ENCODE measurements around the gene UROC1.

Gene UROC1

GRCh38 chr3:126517986-126518778, 609 bp upstream of the UROC1 start:
- Histone ChIP-seq H3K9ac (ENCODE audit: low read depth, low read length) (no peak overlapping the region), H3K27me3 (ENCODE audit: insufficient read depth, low read length) (peaks cover 9% of the 10 kb centered on the region), H3K4me1 (ENCODE audit: insufficient read depth, low read length) (no peaks in the 10 kb centered on the region), H3K9me3 (ENCODE audit: insufficient read depth, low read depth, low read length) (no peaks in the 10 kb centered on the region), H3K36me3 (ENCODE audit: insufficient read depth, low read depth, low read length) (no peaks in the 10 kb centered on the region), H3K4me3 (ENCODE audit: low read length) (no peak overlapping the region), H3K27ac (ENCODE audit: low read length) (no peak overlapping the region)

GRCh38 chr3:126516936-126517290, 660 bp downstream of the UROC1 start:
- no peaks in the 10 kb centered on the region for H3K4me1 ChIP-seq (ENCODE audit: insufficient read depth, low read length)
- H3K36me3 ChIP-seq (ENCODE audit: insufficient read depth, low read depth, low read length), result no peaks in the 10 kb centered on the region
- no peak overlapping the region for H3K27ac ChIP-seq (ENCODE audit: low read length)
- no peaks in the 10 kb centered on the region for H3K27me3 ChIP-seq (ENCODE audit: insufficient read depth, low read length)
- H3K4me3 ChIP-seq (ENCODE audit: low read length), result no peak overlapping the region
- no peaks in the 10 kb centered on the region for H3K9me3 ChIP-seq (ENCODE audit: insufficient read depth, low read depth, low read length)
- H3K9ac ChIP-seq (ENCODE audit: low read depth, low read length), result no peak overlapping the region

DNA sequence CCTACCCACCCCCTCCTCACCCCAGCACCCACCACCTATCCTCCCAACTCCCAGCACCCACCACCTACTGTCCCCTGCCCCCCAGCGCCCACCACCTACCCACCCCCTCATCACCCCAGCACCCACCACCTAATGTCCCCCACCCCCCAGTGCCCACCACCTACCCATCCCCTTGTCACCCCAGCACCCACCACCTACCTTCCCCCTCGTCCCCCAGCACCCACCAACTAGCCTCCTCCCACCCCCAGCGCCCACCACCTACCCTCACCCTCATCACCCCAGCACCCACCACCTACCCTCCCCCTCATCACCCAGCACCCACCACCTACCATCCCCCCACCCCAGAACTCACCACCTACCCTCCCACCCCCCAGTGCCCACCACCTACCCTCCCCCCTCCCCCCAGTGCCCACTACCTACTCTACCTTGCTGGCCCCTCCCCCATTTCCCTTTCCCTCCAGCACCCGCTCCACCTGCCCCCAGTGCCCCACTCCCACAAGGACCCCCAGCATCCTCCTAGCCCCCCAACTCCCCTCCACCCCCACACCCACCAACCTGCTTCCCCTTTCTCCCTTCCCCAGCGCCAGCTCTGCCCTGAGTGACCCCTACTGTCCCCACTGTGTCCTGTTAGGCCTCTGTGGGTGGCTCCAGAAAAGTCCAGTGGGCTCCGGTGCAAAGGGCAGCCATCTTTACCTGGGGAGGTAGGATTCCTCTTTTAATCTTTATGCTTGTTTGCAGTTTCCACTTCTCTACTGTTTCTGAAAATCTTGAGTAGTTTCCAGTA, 1.2 kb downstream of the UROC1 start:
- Histone ChIP-seq H3K9me3 (ENCODE audit: insufficient read depth, low read depth, low read length) (no peaks in the 10 kb centered on the region), H3K4me1 (ENCODE audit: insufficient read depth, low read length) (no peaks in the 10 kb centered on the region), H3K27ac (ENCODE audit: low read length) (no peak overlapping the region), H3K27me3 (ENCODE audit: insufficient read depth, low read length) (no peaks in the 10 kb centered on the region), H3K4me3 (ENCODE audit: low read length) (no peak overlapping the region), H3K9ac (ENCODE audit: low read depth, low read length) (no peak overlapping the region), H3K36me3 (ENCODE audit: insufficient read depth, low read depth, low read length) (no peaks in the 10 kb centered on the region)

GRCh38 chr3:126515066-126515706, 2.4 kb downstream of the UROC1 start:
- H3K36me3 ChIP-seq (ENCODE audit: insufficient read depth, low read depth, low read length), result no peaks in the 10 kb centered on the region
- H3K27me3 ChIP-seq (ENCODE audit: insufficient read depth, low read length), result no peaks in the 10 kb centered on the region
- no peaks in the 10 kb centered on the region for H3K4me1 ChIP-seq (ENCODE audit: insufficient read depth, low read length)
- H3K9me3 ChIP-seq (ENCODE audit: insufficient read depth, low read depth, low read length), result no peaks in the 10 kb centered on the region
- no peak overlapping the region for H3K4me3 ChIP-seq (ENCODE audit: low read length)
- H3K27ac ChIP-seq (ENCODE audit: low read length), result no peak overlapping the region
- no peak overlapping the region for H3K9ac ChIP-seq (ENCODE audit: low read depth, low read length)

GRCh38 chr3:126514161-126514560, 3.4 kb downstream of the UROC1 start:
- H3K27me3 ChIP-seq (ENCODE audit: insufficient read depth, low read length), result no peaks in the 10 kb centered on the region
- H3K4me3 ChIP-seq (ENCODE audit: low read length), result no peak overlapping the region
- H3K27ac ChIP-seq (ENCODE audit: low read length), result no peak overlapping the region
- H3K36me3 ChIP-seq (ENCODE audit: insufficient read depth, low read depth, low read length), result no peaks in the 10 kb centered on the region
- no peaks in the 10 kb centered on the region for H3K4me1 ChIP-seq (ENCODE audit: insufficient read depth, low read length)
- H3K9me3 ChIP-seq (ENCODE audit: insufficient read depth, low read depth, low read length), result no peaks in the 10 kb centered on the region; the same call in 1 of the 2 replicates
- H3K9ac ChIP-seq (ENCODE audit: low read depth, low read length), result no peak overlapping the region

DNA sequence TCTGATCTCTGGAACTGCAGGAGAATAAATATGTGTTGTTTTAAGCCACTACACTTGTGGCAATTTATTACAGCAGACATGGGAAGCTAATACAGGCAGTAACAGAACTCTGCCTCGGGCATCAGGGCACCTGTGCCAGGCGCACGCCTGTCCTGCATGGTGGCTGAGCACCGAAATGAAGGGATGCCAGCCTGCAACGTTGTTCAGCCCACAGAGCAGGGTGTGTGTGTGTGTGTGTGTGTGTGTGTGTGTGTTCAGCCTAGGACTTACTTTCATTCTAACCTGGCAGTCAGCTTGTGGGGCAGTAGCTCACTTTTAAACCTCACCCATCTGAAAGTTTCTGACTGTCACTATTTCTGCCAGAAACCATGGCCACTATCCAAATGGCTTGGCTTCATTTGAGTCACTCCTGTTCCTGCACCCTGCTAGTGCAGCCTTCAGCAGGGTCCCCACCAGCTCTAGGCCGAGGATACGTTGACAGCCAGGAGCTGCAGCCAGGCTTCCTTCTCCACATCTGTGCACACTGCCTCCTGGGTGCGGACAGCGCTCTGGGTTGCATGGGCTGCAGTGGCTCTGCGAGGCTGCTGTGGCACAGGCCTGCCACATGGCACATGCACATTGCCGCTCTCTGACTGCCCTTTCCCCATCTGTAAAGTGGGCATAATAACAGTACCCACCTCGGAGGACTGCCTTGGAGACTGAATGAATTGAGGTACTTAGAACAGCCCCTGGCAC, 4.5 kb downstream of the UROC1 start:
- H3K27ac ChIP-seq (ENCODE audit: low read length), result no peak overlapping the region
- no peak overlapping the region for H3K4me3 ChIP-seq (ENCODE audit: low read length)
- no peak overlapping the region for H3K9ac ChIP-seq (ENCODE audit: low read depth, low read length)
- H3K36me3 ChIP-seq (ENCODE audit: insufficient read depth, low read depth, low read length), result no peaks in the 10 kb centered on the region
- no peaks in the 10 kb centered on the region for H3K4me1 ChIP-seq (ENCODE audit: insufficient read depth, low read length)
- H3K9me3 ChIP-seq (ENCODE audit: insufficient read depth, low read depth, low read length), result no peaks in the 10 kb centered on the region; the same call in 1 of the 2 replicates
- no peaks in the 10 kb centered on the region for H3K27me3 ChIP-seq (ENCODE audit: insufficient read depth, low read length)

- H3K9me3 ChIP-seq (ENCODE audit: insufficient read depth, low read depth, low read length), result no peaks in the 10 kb centered on the region; the same call in 1 of the 2 replicates
- H3K9ac ChIP-seq (ENCODE audit: low read depth, low read length), result no peak overlapping the region
- no peak overlapping the region for H3K27ac ChIP-seq (ENCODE audit: low read length)
- no peak overlapping the region for H3K4me3 ChIP-seq (ENCODE audit: low read length)
- no peaks in the 10 kb centered on the region for H3K4me1 ChIP-seq (ENCODE audit: insufficient read depth, low read length)
- no peaks in the 10 kb centered on the region for H3K27me3 ChIP-seq (ENCODE audit: insufficient read depth, low read length)
- H3K36me3 ChIP-seq (ENCODE audit: insufficient read depth, low read depth, low read length), result no peaks in the 10 kb centered on the region
These were observed 5.5 kb downstream of the UROC1 start for GRCh38 chr3:126512026-126512425.

DNA sequence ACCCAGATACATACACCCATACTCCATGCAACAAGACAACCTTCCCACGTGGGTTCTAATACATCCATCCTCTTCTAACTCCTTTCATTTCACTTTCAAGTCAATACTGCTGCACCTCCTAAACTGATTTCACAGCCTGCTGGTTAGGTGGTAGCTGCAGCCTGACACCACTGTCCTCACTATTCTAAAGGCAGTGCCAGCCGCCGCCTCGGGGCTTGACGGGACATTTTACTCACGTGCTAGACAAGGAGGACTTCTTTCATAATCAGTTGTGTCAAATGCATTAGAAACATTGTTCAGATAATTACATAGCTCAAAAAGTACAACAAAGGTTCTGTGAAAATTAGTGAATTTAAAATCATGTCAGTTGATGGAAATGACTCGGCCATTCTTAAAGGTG, 6.3 kb downstream of the UROC1 start:
- Histone ChIP-seq H3K27me3 (ENCODE audit: insufficient read depth, low read length) (no peaks in the 10 kb centered on the region), H3K9me3 (ENCODE audit: insufficient read depth, low read depth, low read length) (no peaks in the 10 kb centered on the region; the same call in 1 of the 2 replicates), H3K36me3 (ENCODE audit: insufficient read depth, low read depth, low read length) (no peaks in the 10 kb centered on the region), H3K4me3 (ENCODE audit: low read length) (no peak overlapping the region), H3K4me1 (ENCODE audit: insufficient read depth, low read length) (no peaks in the 10 kb centered on the region), H3K27ac (ENCODE audit: low read length) (no peak overlapping the region), H3K9ac (ENCODE audit: low read depth, low read length) (no peak overlapping the region)

DNA sequence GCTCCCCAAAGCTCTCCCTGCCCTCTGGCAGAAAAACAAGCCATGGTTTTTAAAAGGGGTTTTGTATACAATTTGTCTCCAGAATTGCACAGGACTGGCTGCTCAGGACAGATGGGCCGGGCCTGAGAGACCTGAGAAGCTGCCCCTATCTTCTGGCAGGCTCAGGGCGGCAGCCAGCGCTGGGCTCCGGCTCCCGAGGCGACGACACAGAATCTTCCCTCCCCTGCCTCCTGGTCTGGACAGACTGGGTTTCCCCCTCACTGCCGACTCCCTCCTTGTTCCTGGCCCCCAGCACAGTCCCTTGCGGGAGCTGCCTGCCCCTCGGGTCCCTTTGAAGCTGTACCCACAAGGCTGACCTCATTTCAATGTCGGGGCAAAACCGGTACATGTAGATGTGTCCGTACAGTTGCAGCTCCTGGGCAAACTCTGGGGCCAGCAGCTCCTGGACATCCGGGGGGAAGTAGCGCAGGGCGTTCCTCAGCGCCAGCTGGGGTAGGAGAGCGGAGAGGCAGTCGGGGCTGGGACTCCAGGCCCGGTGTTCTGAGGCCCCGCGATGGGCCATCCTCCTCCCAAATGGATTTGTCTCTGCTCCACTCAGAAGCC, 7.2 kb downstream of the UROC1 start:
- Histone ChIP-seq H3K4me1 (ENCODE audit: insufficient read depth, low read length) (no peaks in the 10 kb centered on the region), H3K4me3 (ENCODE audit: low read length) (no peak overlapping the region), H3K36me3 (ENCODE audit: insufficient read depth, low read depth, low read length) (no peaks in the 10 kb centered on the region), H3K27me3 (ENCODE audit: insufficient read depth, low read length) (no peaks in the 10 kb centered on the region), H3K27ac (ENCODE audit: low read length) (no peak overlapping the region), H3K9ac (ENCODE audit: low read depth, low read length) (no peak overlapping the region), H3K9me3 (ENCODE audit: insufficient read depth, low read depth, low read length) (no peaks in the 10 kb centered on the region; the same call in 1 of the 2 replicates)

DNA sequence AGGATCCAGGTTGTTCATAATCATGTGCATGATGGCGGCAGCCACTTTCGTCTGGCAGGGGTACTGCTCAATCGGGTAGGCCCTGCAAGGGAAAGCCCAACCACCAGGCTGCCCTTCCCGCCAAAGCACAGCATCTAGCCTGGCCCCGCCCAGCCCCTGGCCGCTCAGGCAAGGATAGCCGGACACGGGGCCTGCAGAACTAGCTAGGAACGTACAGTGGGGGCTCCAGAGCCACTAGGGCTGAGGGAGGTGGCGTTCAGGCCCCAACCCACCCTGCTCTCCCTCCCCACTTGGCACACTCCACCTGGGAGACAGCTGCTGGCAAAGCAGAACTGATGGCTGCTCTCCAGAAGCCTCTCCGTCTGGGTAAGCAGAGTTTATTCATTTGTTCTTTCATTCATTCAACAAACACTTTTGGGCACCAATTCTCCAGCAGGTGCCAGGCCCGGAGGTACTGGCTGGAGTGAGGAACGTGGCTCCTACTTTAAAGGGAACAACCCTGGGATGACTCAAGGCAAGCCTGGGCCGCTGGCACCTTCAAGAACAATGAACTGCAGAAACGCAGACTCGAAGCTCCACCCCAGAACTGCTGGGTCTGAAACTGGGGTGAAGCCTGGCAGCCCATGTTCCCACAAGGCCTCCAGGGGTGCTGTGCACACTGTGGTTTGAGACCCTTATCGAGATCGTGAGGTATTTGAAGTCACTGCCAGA, 7.8 kb downstream of the UROC1 start:
- H3K27ac ChIP-seq (ENCODE audit: low read length), result no peak overlapping the region
- no peak overlapping the region for H3K9ac ChIP-seq (ENCODE audit: low read depth, low read length)
- H3K4me1 ChIP-seq (ENCODE audit: insufficient read depth, low read length), result no peaks in the 10 kb centered on the region
- H3K9me3 ChIP-seq (ENCODE audit: insufficient read depth, low read depth, low read length), result no peaks in the 10 kb centered on the region; the same call in 1 of the 2 replicates
- H3K27me3 ChIP-seq (ENCODE audit: insufficient read depth, low read length), result no peaks in the 10 kb centered on the region
- no peak overlapping the region for H3K4me3 ChIP-seq (ENCODE audit: low read length)
- H3K36me3 ChIP-seq (ENCODE audit: insufficient read depth, low read depth, low read length), result no peaks in the 10 kb centered on the region
